ENCODE results near the gene LIMK1.
"Not testable (repeated sequence)": the region's sequence is repeated elsewhere in the genome, so short reads cannot be mapped to it uniquely, and the experiment has no call there.

The LIMK1 gene

GRCh38 chr7:74157605-74158004 is 74.0 kb downstream of the LIMK1 start:
- no peak for TF ChIP-seq CTCF (IDR thresholded peaks at IDR 0.05; ENCODE audit: insufficient read depth, low read depth, low read length, missing control alignments)
- no peak for DNase-seq (ENCODE audit: low read depth)
- H3K4me3 ChIP-seq (ENCODE audit: low read length): no peak overlapping the region

- H3K4me3 ChIP-seq (ENCODE audit: low read length): no peak overlapping the region
- no peak for DNase-seq (ENCODE audit: low read depth)
- peak; percentile 23 for TF ChIP-seq CTCF (IDR thresholded peaks at IDR 0.05; ENCODE audit: insufficient read depth, low read depth, low read length, missing control alignments)
Observed at GRCh38 chr7:74164985-74165456, 81.4 kb downstream of the LIMK1 start.

- TF ChIP-seq CTCF (IDR thresholded peaks at IDR 0.05; ENCODE audit: insufficient read depth, low read depth, low read length, missing control alignments): no peak
- no peak overlapping the region for H3K4me3 ChIP-seq (ENCODE audit: low read length)
- DNase-seq (ENCODE audit: low read depth): no peak
Observed at GRCh38 chr7:74165867-74166593, 82.4 kb downstream of the LIMK1 start.

GRCh38 chr7:74167324-74167723 is 83.7 kb downstream of the LIMK1 start:
- not testable (repeated sequence) for DNase-seq (ENCODE audit: low read depth); H3K4me3 ChIP-seq (ENCODE audit: low read length)
